CD4-positive, alpha-beta T cell treated with Interleukin-15 for 1 hour (primary cell): ENCODE data around the gene ANXA2.

ENCODE experiments used
- DNase-seq: peaks from one replicate; pipeline ENCODE4 v3.0.0-alpha.2; 2020

Gene ANXA2

GRCh38 chr15:60363903-60364611 is 33.7 kb downstream of the ANXA2 start:
- DNase-seq, result no peak

DNA sequence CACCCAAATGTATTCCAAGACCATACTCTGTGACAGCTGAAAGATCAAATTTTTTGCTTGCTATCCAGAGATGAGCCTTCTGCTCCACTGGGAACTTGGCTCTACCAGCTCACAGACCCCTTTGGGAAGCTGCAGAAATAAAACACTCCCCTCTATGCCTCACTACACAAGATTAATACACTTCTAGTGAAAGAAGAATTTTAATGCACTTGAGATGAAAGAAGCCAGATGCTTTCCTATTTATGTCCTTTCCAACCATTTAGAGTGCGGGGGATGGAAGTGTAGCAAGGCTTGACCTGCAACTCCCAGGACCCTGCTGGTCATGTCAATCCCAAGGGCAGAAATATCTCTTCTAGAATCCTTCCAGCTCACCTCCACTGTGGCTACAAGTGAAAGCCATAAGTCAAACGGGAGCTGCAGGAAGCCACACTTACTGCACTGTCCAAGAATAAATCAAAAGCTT is 34.7 kb downstream of the ANXA2 start:
- DNase-seq, result no peak

DNA sequence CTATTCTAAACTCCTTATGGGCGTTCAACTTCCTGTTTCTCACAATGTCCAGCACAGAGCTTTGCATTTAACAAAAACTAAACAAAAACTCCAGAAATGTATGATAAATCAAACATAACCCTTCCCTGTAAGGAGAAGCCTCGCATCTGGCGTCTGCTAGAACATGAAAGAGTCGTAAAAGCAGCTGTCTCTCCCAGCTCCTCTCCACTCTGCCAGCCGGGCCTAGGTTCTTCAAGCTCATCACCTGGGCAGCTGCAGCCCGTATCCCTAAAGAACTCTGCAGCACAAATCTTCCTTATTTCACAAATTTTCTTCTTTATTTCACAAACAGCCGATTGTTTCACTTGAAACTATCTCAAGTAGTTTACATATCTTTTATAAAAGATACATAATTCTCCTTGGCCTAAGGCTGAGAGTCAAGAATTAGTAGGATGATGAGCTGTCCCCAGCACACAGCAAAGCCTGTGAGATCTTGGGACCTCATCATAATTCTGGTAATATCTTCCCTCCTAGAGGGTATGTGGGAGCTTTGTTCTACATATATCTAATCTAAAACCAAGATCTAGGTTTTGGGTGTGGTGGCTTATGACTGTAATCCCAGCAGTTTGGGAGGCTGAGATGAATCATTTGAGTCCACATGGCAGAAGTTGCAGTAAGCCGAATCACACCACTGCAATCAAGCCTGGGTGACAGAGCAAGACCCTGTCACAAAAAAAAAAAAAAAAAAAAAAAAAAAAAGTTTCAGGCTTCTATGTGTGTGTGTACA is 35.3 kb downstream of the ANXA2 start:
- no peak for DNase-seq

GRCh38 chr15:60359738-60360137 is 38.0 kb downstream of the ANXA2 start:
- DNase-seq, result peak; percentile 46

DNA sequence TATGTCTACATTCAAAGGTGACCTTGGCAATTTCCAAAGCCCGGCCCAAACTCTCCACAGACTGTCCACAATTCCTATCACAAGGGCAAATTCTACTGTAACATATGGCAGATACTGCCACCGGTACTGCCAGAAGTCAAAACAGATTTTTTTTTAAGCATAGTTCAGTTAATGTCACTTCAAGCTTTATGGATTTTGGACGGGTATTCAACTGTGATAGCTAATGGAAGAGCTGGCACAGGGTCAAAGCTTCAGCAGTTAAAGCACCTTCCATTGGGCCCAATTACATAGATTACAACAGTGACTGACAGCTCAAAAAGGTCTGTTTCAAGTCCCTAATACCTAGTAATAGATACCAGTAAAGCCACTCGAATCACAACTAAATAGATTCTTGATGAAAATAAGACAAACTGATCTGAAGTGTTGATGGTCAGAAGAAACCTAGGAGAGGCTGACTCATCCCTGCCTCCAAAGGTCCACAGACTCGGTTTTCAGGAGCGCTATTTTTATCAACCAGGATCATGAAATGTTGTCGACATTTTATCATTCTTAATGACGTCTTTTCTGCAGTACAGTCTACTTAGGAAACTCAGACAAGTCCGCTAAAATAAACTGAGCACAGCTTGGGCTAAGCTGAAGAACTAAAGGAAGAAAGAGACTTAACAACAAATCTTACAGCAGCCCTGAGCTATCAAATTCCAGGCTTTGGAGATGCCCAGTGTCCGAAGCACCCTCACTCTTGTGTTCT is 38.7 kb downstream of the ANXA2 start:
- DNase-seq, result no peak

GRCh38 chr15:60356832-60357231 is 41.0 kb downstream of the ANXA2 start:
- DNase-seq, result no peak

DNA sequence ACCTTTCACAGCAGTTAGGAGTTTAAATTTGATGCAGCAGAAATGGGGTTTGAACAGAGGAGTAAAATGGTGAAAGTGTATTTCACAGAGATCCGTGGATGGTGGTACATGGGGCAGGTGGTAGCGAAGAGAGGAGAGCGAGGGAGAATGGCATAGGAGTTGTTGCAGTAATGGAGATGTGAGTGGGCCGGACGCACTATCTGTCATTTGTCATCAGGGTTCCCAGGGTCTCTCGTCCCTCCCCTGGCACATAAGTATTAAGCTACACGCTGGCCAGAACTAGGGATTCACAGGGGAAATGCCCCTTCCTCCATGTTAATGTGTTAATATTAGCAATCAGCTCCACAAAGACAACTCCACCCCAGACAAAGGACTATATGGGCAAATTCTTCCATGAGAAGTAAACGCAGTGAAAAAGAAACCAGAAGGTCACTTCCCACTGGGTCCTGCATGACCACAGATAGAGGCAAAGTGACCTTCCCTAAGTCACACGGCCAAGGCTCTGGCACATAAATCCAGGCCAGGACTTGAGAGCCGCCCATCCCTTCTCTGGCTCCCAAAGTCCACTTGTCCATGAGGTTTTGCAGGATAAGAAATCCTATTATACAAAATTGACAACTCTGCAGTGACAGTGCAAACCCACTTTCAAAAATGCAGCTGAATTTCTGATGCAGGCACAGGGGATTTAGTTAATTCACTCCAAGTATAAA is 42.5 kb downstream of the ANXA2 start:
- no peak for DNase-seq

DNA sequence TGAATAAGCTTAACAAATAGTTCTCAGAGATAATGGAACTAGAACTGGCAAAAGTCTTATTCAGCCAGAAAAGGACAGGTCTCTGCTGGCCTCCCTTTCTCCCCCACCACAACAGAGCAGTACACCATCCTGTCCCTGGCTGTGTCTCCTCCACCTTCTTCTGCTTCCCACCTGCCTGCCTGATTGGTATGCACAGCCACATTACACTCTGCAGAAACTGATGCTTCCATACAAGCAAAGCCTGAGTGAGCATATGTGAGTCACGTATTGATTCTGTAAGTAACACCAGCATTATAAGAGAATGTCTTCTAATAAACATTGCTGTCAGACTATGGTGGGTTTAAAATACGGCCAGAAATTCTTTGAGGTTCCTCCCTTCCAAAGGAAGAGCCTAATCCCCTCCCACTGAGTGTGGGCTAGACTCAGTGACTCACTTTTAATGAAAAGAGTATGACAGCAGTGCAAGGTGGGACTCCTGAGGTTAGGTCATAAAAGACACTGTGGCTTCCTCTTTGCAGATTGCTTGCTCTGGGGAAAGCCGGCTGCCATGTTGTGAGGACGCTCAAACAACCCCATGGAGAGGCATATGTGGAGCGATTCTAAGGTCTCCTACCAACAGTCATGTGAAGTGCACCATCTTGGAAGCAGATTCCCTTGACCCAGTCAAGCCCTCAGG is 44.4 kb downstream of the ANXA2 start:
- no peak for DNase-seq

GRCh38 chr15:60352525-60352924 is 45.3 kb downstream of the ANXA2 start:
- no peak for DNase-seq

- DNase-seq, result no peak
These were observed 46.7 kb downstream of the ANXA2 start for GRCh38 chr15:60351066-60351465.

DNA sequence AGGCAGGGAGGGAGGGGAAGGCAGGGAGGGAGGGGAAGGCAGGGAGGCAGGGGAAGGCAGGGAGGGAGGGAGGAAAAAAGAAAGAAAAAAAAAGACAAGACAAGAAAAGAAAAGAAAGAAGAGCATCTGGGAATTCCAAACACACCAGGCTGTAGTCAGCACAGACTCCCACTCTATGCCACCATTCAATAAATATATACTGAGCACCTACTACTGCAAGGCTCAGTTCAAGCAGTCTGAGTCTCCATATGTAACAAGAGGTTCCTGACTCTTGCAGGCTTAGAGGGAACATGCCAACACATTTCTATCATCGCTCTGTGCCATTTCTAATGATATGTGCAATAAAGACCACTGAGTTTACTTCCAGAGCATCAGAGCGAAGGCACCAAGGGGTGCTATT is 47.7 kb downstream of the ANXA2 start:
- no peak for DNase-seq

GRCh38 chr15:60349589-60349988 is 48.2 kb downstream of the ANXA2 start:
- DNase-seq, result no peak

- DNase-seq, result no peak
These were observed 50.2 kb downstream of the ANXA2 start for GRCh38 chr15:60347480-60348049.

GRCh38 chr15:60346653-60347052 is 51.1 kb downstream of the ANXA2 start:
- no peak for DNase-seq

- no peak for DNase-seq
These were observed 51.7 kb downstream of the ANXA2 start for GRCh38 chr15:60346077-60346476.

DNA sequence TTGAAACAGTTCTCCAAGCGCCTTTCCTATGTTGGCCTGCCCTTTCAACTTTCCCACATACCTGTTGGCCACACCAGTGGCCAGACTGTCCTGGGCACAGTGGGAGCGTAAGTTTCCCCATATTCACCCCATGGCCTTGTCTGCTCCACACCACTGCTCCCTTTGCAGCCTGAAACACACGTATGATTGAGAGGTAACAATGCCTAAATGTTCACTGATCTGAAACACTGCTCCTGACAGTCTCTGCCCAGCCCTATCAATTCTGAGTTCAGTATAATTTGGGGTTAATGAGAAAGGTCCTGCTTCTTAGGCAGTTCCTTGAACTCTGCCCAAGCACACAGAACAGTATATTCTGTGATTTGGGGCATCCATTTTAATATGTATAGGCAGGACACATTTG is 52.2 kb downstream of the ANXA2 start:
- DNase-seq, result no peak

DNA sequence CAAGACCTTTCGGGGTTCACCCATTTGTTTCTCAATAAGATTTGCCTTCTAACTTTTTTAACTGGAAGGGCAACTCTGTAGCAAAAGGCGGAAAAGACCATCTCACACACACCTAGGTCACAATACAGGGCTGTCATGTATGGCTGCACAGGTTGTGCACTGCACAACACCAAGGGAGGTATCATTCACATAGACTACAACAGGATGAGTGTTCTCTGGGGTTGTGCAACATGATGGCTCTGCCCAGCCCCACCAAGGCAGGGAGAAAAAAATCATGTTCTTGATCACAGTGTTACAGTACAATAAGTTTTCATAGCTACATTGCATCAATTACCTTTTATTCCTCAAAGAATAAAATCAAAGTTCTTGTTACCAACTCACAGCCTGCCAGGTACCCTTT is 52.8 kb downstream of the ANXA2 start:
- no peak for DNase-seq

DNA sequence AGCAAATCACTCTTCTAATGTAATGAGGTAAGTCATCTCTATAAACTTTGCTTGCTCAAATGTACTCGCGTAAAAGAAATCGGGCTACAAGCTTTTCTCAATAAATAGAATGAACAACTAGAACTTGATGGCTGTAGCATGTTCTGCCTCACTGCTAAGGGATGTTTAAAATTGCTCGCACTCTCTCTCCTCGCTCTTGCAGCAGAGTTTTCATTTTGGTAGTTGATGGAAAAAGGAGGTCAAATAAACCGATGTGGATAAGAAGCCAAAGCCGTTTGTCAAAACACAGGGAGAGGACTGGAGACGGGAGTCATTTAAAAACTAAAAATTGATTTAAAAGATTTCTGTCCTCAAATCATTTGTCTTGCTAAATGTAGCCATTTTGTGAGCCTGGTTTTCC is 53.3 kb downstream of the ANXA2 start:
- DNase-seq, result no peak

DNA sequence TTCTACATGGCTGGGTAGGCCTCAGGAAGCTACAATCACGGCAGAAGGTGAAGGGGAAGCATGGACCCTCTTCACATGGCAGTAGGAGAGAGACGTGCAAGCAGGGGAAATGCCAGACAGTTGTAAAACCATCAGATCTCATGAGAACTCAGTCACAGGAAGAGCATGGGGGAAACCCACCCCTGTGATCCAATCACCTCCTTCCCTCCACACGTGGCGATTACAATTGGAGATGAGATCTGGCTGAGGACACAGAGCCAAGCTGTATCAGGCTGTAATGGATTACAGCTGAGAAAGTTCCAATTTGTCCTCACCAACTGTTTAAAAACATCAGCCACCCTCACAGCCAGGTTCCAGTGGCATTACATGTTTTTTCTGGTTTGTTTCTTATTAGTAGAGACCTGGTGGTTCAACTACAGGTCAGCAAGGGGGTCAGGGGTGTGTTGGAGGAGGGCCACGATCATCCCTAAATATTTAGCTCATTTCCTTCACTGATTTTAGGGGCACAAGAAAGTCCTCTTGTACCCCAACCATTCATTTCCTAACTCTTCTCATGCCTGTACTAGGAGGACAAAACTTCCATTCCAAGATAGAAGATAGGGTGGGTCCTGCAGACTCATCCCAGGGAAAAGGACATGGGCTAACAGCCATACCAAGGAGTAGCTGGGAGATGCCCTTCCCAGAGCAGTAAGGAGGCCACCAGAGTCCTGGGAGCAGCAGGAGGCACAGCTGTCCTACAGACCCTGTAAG is 54.4 kb downstream of the ANXA2 start:
- no peak for DNase-seq

- DNase-seq, result no peak
These were observed 57.4 kb downstream of the ANXA2 start for GRCh38 chr15:60340207-60340921.

DNA sequence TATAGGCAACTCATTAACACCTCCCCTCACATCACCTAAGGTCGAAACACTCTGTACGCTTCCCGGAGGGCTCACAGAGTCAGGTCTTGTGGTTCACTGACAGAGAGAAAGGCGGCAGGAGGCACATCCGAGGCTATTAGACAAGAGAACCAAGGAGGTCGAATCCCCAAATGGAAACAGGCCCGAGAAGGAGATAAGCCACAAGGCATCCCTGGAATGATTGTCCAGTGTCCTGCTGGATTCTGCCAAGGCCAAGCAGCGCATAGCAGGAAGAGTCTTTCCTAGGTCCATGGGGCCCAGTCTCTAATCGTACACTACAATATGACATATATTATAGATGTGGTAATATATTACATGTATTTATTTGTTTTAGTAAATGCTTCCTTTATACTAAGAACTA is 58.5 kb downstream of the ANXA2 start:
- no peak for DNase-seq
